NCI-H1092 treated with DMSO at 0.1 percent for 48 hours (cell line): Measurements from ENCODE around the gene IFNA7.
"Not testable (repeated sequence)": the region's sequence is repeated elsewhere in the genome, so short reads cannot be mapped to it uniquely, and the experiment has no call there.

Experiments used
- DNase-seq: peaks from one replicate; lab custom pipeline; 2025; lab: John Stamatoyannopoulos, UW

IFNA7 gene

GRCh38 chr9:21182810-21183736 is 18.9 kb downstream of the IFNA7 start:
- not testable (repeated sequence) for DNase-seq

- no peak for DNase-seq
These were observed 27.3 kb downstream of the IFNA7 start for GRCh38 chr9:21174671-21175070.

GRCh38 chr9:21172156-21172555 is 29.8 kb downstream of the IFNA7 start:
- DNase-seq, result no peak

GRCh38 chr9:21171351-21171750 is 30.7 kb downstream of the IFNA7 start:
- no peak for DNase-seq

GRCh38 chr9:21166560-21166959 is 35.4 kb downstream of the IFNA7 start, which contains the start of gene IFNA21:
Gene IFNA21, minus strand, starts transcription at chr9:21166660. Its CDS starts 48 bp downstream, at chr9:21166612.
- not testable (repeated sequence) for DNase-seq

GRCh38 chr9:21165516-21165915 is 36.5 kb downstream of the IFNA7 start:
- DNase-seq, result no peak

- DNase-seq, result no peak
These were observed 41.8 kb downstream of the IFNA7 start for GRCh38 chr9:21160178-21160577.

- DNase-seq, result no peak
These were observed 46.5 kb downstream of the IFNA7 start for GRCh38 chr9:21155501-21155900.

GRCh38 chr9:21154018-21154608 is 47.9 kb downstream of the IFNA7 start:
- DNase-seq, result peak; percentile 4

GRCh38 chr9:21153336-21154017 is 48.5 kb downstream of the IFNA7 start:
- no peak for DNase-seq
